ENCODE measurements around the gene AUTS2. TPM values are rescaled to one million over a fixed set of nuclear protein-coding genes. Genes with fewer than 3 reads are reported as not detected.

The AUTS2 gene
- total RNA-seq, 1 experiment from 2014 or later = not detected

GRCh38 chr7:69772718-69773436 is 174.6 kb downstream of the AUTS2 start:
- no TSS peak for BruUV-seq (replicated peaks)
- Mint-ChIP-seq H3K36me3 (ENCODE audit: insufficient read depth, unreplicated experiment) (no peaks in the 10 kb centered on the region), H3K27me3 (ENCODE audit: unreplicated experiment) (no peaks in the 10 kb centered on the region), H3K9me3 (ENCODE audit: low read depth, unreplicated experiment) (peaks cover 3% of the 10 kb centered on the region), H3K4me1 (ENCODE audit: low read depth, unreplicated experiment) (no peaks in the 10 kb centered on the region), H3K27ac (ENCODE audit: unreplicated experiment) (no peak overlapping the region), H3K4me3 (ENCODE audit: low read depth, unreplicated experiment) (no peak overlapping the region)
- no peak for DNase-seq
- intact Hi-C loops (cut with micrococcal nuclease; ENCODE audit: unreplicated experiment) = no loop called here
- CTCF ChIA-PET = no interaction called here
- TF ChIP-seq, protein P1, sequence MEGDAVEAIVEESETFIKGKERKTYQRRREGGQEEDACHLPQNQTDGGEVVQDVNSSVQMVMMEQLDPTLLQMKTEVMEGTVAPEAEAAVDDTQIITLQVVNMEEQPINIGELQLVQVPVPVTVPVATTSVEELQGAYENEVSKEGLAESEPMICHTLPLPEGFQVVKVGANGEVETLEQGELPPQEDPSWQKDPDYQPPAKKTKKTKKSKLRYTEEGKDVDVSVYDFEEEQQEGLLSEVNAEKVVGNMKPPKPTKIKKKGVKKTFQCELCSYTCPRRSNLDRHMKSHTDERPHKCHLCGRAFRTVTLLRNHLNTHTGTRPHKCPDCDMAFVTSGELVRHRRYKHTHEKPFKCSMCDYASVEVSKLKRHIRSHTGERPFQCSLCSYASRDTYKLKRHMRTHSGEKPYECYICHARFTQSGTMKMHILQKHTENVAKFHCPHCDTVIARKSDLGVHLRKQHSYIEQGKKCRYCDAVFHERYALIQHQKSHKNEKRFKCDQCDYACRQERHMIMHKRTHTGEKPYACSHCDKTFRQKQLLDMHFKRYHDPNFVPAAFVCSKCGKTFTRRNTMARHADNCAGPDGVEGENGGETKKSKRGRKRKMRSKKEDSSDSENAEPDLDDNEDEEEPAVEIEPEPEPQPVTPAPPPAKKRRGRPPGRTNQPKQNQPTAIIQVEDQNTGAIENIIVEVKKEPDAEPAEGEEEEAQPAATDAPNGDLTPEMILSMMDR (IDR thresholded peaks at IDR 0.05; ENCODE audit: unreplicated experiment) = no peak

DNA sequence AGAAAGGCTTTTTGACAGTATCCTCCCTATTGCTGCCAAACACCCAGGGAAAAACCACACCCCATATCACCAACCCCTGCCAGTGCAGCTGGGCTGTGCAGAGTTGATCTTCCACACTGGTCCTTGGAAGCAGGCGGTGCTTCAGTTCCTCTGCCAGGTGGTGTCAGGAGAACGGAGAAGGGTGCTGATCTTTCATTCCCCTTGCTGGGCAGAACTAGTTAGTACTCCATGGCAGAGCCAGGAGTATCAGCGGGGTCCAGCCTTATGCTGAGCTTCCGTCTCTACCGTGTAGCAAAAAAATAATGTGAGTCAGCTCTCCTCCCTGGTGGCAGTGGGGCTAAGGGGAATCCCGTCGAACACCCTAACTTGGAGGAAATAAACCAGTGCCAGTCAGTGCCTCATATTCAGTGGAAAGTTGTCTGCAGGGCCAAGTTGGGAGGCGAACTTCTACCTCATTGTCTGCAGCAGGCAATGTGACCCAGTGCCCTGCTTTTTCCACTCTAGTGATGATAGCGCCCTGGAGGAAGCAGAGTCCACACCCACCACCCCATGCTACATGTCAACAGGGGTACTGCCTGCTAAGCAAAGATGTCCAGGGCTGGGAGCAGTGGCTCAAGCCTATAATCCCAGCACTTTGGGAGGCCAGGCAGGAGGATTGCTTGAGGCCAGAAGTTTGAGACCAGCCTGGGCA is 175.4 kb downstream of the AUTS2 start:
- no peak overlapping the region for H3K27ac Mint-ChIP-seq (ENCODE audit: unreplicated experiment)

DNA sequence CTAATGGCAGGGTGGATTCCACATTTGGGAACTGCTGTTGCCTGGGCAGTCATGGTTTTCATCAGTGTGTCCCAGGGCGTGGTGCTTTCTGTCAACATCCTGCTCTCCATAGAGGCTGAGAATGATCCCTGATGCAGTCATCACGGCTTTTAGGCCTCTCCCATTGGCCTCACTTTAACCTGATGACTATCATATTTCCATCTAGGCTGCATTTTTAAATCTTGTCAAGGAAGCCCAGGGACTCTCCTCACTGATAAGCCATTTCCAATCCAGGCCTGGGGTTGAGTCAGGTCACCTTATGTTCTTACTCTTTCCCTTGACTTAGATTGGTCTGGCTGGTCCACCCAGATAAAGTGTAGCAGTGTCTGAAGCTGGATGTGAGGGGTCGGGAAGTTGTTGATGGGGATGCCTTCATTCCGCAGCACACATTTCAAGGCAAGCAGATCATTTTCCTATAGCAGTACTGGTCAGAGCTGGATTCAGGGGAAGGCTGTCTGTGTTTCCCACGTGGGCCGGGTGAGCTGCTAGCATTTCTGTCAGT is 177.0 kb downstream of the AUTS2 start:
- Mint-ChIP-seq H3K9me3 (ENCODE audit: low read depth, unreplicated experiment) (no peaks in the 10 kb centered on the region), H3K4me1 (ENCODE audit: low read depth, unreplicated experiment) (no peaks in the 10 kb centered on the region), H3K36me3 (ENCODE audit: insufficient read depth, unreplicated experiment) (no peaks in the 10 kb centered on the region), H3K27me3 (ENCODE audit: unreplicated experiment) (no peaks in the 10 kb centered on the region), H3K4me3 (ENCODE audit: low read depth, unreplicated experiment) (no peak overlapping the region), H3K27ac (ENCODE audit: unreplicated experiment) (no peak overlapping the region)
- CTCF ChIA-PET = no interaction called here
- no peak for DNase-seq
- intact Hi-C loops (cut with micrococcal nuclease; ENCODE audit: unreplicated experiment) = no loop called here
- no TSS peak for BruUV-seq (replicated peaks)
- TF ChIP-seq, protein P1 (IDR thresholded peaks at IDR 0.05; ENCODE audit: unreplicated experiment) = no peak

More for the DNA sequence above, 175.4 kb downstream of the AUTS2 start:
- H3K4me1 Mint-ChIP-seq (ENCODE audit: low read depth, unreplicated experiment) = no peaks in the 10 kb centered on the region
- H3K9me3 Mint-ChIP-seq (ENCODE audit: low read depth, unreplicated experiment) = no peaks in the 10 kb centered on the region
- no peak for DNase-seq
- no TSS peak for BruUV-seq (replicated peaks)
- H3K36me3 Mint-ChIP-seq (ENCODE audit: insufficient read depth, unreplicated experiment) = no peaks in the 10 kb centered on the region
- H3K4me3 Mint-ChIP-seq (ENCODE audit: low read depth, unreplicated experiment) = no peak overlapping the region
- intact Hi-C loops (cut with micrococcal nuclease; ENCODE audit: unreplicated experiment) = no loop called here
- CTCF ChIA-PET = no interaction called here
- no peaks in the 10 kb centered on the region for H3K27me3 Mint-ChIP-seq (ENCODE audit: unreplicated experiment)
- TF ChIP-seq, protein P1 (IDR thresholded peaks at IDR 0.05; ENCODE audit: unreplicated experiment) = no peak

DNA sequence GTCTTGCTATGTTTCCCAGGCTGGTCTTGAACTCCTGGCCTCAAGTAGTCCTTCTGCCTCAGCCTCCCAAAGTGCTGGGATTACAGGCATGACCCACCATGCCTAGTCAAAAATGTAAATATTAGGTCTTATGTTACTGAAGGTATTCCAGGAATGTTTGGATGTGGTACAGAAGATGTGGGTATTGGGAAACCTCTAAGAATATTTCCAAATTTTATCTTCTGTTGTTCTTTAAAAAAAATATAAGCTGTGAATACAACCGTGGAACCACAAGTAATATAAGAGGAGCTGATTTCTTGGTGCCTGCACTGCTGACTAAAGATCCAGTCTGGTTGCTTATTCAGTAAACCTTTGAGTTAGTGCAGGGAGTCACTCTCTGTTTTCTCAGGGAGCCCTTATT is 178.3 kb downstream of the AUTS2 start:
- Mint-ChIP-seq H3K4me1 (ENCODE audit: low read depth, unreplicated experiment) (no peaks in the 10 kb centered on the region), H3K27ac (ENCODE audit: unreplicated experiment) (no peak overlapping the region), H3K27me3 (ENCODE audit: unreplicated experiment) (no peaks in the 10 kb centered on the region), H3K4me3 (ENCODE audit: low read depth, unreplicated experiment) (no peak overlapping the region), H3K9me3 (ENCODE audit: low read depth, unreplicated experiment) (no peaks in the 10 kb centered on the region), H3K36me3 (ENCODE audit: insufficient read depth, unreplicated experiment) (no peaks in the 10 kb centered on the region)
- TF ChIP-seq, protein P1 (IDR thresholded peaks at IDR 0.05; ENCODE audit: unreplicated experiment) = no peak
- intact Hi-C loops (cut with micrococcal nuclease; ENCODE audit: unreplicated experiment) = no loop called here
- BruUV-seq (replicated peaks) = no TSS peak
- no peak for DNase-seq
- CTCF ChIA-PET = no interaction called here
